GM18508 (cell line): ENCODE data around the gene CACNA1D.

Experiments used
- ATAC-seq: cut with Tn5 transposase; IDR thresholded peaks from one replicate; pipeline ENCODE4 v1.9.1; 2021; ENCODE audit warnings: moderate number of reproducible peaks; ENCODE audit not compliant: insufficient read depth, unreplicated experiment

CACNA1D gene

DNA sequence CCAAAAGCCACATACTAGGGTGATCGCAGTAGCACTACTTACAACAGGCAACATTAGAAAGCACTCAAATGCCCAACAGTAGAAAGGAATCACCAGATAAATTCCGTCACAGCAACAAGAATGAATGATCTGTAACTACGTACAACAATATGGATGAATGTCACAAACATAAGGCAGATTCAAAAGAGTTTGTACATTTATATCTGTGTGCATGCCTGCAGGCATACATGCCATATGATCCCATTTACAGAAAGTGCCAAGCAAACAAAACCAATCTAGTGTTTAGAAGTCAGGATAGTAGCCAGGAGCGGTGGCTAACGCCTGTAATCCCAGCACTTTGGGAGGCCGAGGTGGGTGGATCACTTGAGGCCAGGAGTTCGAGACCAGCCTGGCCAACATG lies 355.5 kb downstream of the CACNA1D start:
- no peak for ATAC-seq

GRCh38 chr3:53850895-53851294 lies 356.5 kb downstream of the CACNA1D start:
- ATAC-seq: no peak

DNA sequence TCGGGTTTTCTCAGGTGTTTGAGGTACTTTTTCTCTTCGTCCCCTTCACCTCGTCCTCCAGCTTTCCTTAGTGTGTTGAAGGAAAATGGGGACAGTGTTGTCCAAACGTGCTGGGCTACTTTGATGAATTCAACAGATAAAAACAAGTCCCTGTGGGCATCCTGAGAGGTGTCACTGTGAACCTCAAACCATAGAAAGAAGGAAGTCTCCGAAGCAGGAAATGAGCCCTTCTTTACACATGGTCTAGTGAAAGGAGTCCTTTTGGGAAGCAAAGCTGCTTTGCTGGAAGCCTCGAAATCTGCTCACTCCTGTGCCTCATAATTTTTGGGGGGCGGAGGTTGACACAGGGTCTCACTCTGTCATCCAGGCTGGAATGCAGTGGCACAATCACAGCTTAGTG lies 362.6 kb downstream of the CACNA1D start:
- ATAC-seq: no peak

DNA sequence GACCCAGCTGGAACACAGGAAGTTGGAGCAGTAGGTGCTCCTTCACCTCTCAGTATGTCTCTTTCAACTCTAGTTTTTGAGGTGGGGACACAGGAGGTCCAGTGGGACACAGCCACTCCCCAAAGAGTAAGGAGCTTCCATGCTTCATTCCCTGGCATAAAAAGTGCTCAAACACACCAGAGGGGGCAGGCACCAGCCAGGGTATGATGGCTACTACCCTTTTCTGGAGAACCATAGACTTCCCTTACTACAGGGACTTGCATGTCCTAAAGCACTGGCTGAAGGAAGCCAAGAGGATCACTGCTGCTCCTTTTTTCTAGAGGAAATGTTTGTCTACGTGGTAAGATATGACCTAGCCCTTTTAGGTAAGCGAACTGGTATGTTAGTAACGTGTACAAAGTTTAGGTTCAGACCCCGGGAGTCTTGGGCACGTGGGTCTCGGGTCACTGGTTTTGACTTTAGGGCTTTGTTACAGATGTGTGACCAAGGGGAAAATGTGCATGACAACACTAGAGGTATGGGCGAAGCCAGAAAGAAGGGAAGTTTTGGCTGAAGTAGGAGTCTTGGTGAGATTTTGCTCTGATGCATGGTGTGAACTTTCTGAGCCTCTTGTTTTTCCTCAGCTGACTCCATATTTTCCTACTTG lies 363.8 kb downstream of the CACNA1D start:
- no peak for ATAC-seq

GRCh38 chr3:53859178-53859577 lies 364.8 kb downstream of the CACNA1D start:
- ATAC-seq: no peak

GRCh38 chr3:53860196-53860595 lies 365.8 kb downstream of the CACNA1D start:
- no peak for ATAC-seq

DNA sequence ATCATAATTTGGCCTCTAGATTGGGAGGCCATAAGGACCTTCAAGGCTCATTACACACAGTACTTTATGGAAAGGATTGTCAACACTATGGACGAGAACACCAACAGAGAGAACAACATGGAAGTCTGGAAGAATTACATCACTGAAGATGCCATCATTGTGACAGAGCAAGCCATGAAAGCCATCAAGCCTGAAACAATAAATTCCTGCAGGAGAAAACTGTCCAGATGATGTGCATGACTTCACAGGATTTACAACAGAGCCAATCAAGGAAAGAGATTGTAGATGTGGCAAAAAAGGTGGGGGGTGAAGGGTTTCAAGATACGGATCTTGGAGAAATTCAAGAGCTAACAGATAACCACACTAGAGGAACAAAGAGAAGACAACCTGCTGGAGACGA lies 367.8 kb downstream of the CACNA1D start:
- ATAC-seq: no peak

DNA sequence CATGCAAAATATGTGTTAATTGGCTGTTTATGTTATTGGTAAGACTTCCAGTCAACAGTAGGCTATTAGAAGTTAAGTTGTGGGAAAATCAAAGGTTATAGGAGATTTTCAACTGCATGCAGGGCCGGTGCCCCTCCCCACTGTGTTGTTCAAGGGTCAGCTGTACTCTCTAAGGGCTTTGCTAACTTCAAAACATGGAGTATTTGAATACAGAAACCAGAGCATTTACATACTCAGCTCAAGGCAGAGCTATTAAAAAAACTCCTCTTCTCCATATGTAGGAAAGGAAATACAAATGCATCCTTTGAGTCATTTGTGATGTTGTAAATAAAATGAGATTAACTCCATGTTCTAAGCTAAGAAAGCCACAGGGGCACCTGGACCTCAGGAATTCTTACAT lies 368.7 kb downstream of the CACNA1D start:
- no peak for ATAC-seq
